ENCODE measurements around the gene NPFFR1.
"Not testable (repeated sequence)": the region's sequence is repeated elsewhere in the genome, so short reads cannot be mapped to it uniquely, and the experiment has no call there.

Gene NPFFR1

GRCh38 chr10:70254778-70255328, 29.0 kb downstream of the NPFFR1 start:
- no peak for DNase-seq

- DNase-seq, result no peak
Observed at GRCh38 chr10:70253878-70254765, 29.7 kb downstream of the NPFFR1 start.

- no peak for DNase-seq
Observed at GRCh38 chr10:70250961-70251680, 32.7 kb downstream of the NPFFR1 start.

- DNase-seq, result no peak
Observed at GRCh38 chr10:70247360-70247759, 36.4 kb downstream of the NPFFR1 start.

- no peak for DNase-seq
Observed at GRCh38 chr10:70241081-70241480, 42.7 kb downstream of the NPFFR1 start.

- DNase-seq, result not testable (repeated sequence)
Observed at GRCh38 chr10:70239986-70240385, 43.8 kb downstream of the NPFFR1 start.

GRCh38 chr10:70239077-70239976, 44.5 kb downstream of the NPFFR1 start:
- DNase-seq, result not testable (repeated sequence)

GRCh38 chr10:70237958-70238536, 45.8 kb downstream of the NPFFR1 start:
- DNase-seq, result not testable (repeated sequence)

GRCh38 chr10:70234668-70235447, 48.9 kb downstream of the NPFFR1 start:
- peak; percentile 36 for DNase-seq

GRCh38 chr10:70233939-70234300, 49.9 kb downstream of the NPFFR1 start:
- no peak for DNase-seq

- peak; percentile 100 for DNase-seq
Observed at GRCh38 chr10:70233109-70233938, 50.5 kb downstream of the NPFFR1 start, which contains the start of gene PPA1. TSS of gene PPA1 (minus strand) at chr10:70233429. CDS start at chr10:70233327, 102 bp downstream.

GRCh38 chr10:70232859-70233108, 51.0 kb downstream of the NPFFR1 start:
- DNase-seq, result peak; percentile 19

- DNase-seq, result peak; percentile 73
Observed at GRCh38 chr10:70232155-70232858, 51.5 kb downstream of the NPFFR1 start.

- no peak for DNase-seq
Observed at GRCh38 chr10:70228491-70228890, 55.3 kb downstream of the NPFFR1 start.

- peak; percentile 51 for DNase-seq
Observed at GRCh38 chr10:70227548-70228320, 56.1 kb downstream of the NPFFR1 start.

GRCh38 chr10:70223728-70224127, 60.1 kb downstream of the NPFFR1 start:
- DNase-seq, result no peak

- not testable (repeated sequence) for DNase-seq
Observed at GRCh38 chr10:70222811-70223447, 60.9 kb downstream of the NPFFR1 start.

GRCh38 chr10:70222340-70222794, 61.4 kb downstream of the NPFFR1 start:
- peak; percentile 41 for DNase-seq

- DNase-seq, result no peak
Observed at GRCh38 chr10:70221030-70221429, 62.8 kb downstream of the NPFFR1 start.

Measured in activated CD4-positive, alpha-beta T cell treated with anti-CD3 and anti-CD28 coated beads, Interleukin-10, Interleukin-2, amounts not matched to agents 100 ng/mL and 50 ng/mL, durations not matched to agents 16 hours and 8 hours (primary cell).